T1000 (cell line): ENCODE results near the gene CCR3.
"Not testable (repeated sequence)": the region's sequence is repeated elsewhere in the genome, so short reads cannot be mapped to it uniquely, and the experiment has no call there.

Experiments used
- DNase-seq: peaks from one replicate; lab custom pipeline; 2025; ENCODE audit warnings: mixed read lengths; lab: John Stamatoyannopoulos, UW

CCR3 gene

GRCh38 chr3:46242120-46242519 lies at the start of gene CCR3:
Gene CCR3 (plus strand): TSS chr3:46242460. CDS start chr3:46265159, 22,699 bp downstream.
- no peak for DNase-seq

GRCh38 chr3:46192939-46193338 lies 49.3 kb upstream of the CCR3 start:
- no peak for DNase-seq

GRCh38 chr3:46193436-46193835 lies 48.8 kb upstream of the CCR3 start:
- DNase-seq, result no peak

GRCh38 chr3:46194868-46195553 lies 47.2 kb upstream of the CCR3 start:
- DNase-seq, result no peak

- DNase-seq, result no peak
Observed at GRCh38 chr3:46196261-46196957, 45.9 kb upstream of the CCR3 start.

GRCh38 chr3:46200211-46200610 lies 42.0 kb upstream of the CCR3 start:
- no peak for DNase-seq

- no peak for DNase-seq
Observed at GRCh38 chr3:46200790-46201189, 41.5 kb upstream of the CCR3 start.

- no peak for DNase-seq
Observed at GRCh38 chr3:46202535-46202934, 39.7 kb upstream of the CCR3 start.

GRCh38 chr3:46203681-46204080 lies 38.6 kb upstream of the CCR3 start:
- DNase-seq, result no peak

- no peak for DNase-seq
Observed at GRCh38 chr3:46205286-46205960, 36.8 kb upstream of the CCR3 start.

GRCh38 chr3:46206282-46207015 lies 35.8 kb upstream of the CCR3 start:
- no peak for DNase-seq

- DNase-seq, result not testable (repeated sequence)
Observed at GRCh38 chr3:46207514-46207913, 34.7 kb upstream of the CCR3 start.

GRCh38 chr3:46208167-46208704 lies 34.0 kb upstream of the CCR3 start, which contains the start of gene CCR1:
Gene CCR1 (minus strand): TSS chr3:46208313. CDS start chr3:46204313, 4,000 bp downstream.
- no peak for DNase-seq

GRCh38 chr3:46209053-46209452 lies 33.2 kb upstream of the CCR3 start:
- no peak for DNase-seq

GRCh38 chr3:46209746-46210470 lies 32.4 kb upstream of the CCR3 start:
- no peak for DNase-seq

GRCh38 chr3:46212101-46212500 lies 30.2 kb upstream of the CCR3 start:
- no peak for DNase-seq

- no peak for DNase-seq
Observed at GRCh38 chr3:46213201-46213600, 29.1 kb upstream of the CCR3 start.

- no peak for DNase-seq
Observed at GRCh38 chr3:46214751-46215352, 27.4 kb upstream of the CCR3 start.

GRCh38 chr3:46215810-46216414 lies 26.3 kb upstream of the CCR3 start:
- no peak for DNase-seq

- no peak for DNase-seq
Observed at GRCh38 chr3:46218196-46218709, 24.0 kb upstream of the CCR3 start.
